Measurements from ENCODE around the gene ZNF391. TPM values are rescaled to one million over a fixed set of nuclear protein-coding genes. Genes with fewer than 3 reads are reported as not detected.

The ZNF391 gene
- total RNA-seq, 1 donor from 2014 or later: 7.2 TPM

- Histone ChIP-seq H3K4me2 (ENCODE audit: low read length) (no peak overlapping the region), H3K4me1 (ENCODE audit: insufficient read depth, low read length) (no peaks in the 10 kb centered on the region), H2AFZ (ENCODE audit: low read depth, low read length) (no peak overlapping the region), H3K27me3 (ENCODE audit: insufficient read depth, low read length) (no peaks in the 10 kb centered on the region), H3K4me3 (ENCODE audit: insufficient read depth, low read depth, low read length) (no peak overlapping the region), H3K9ac (ENCODE audit: low read length) (no peak overlapping the region), H3K27ac (ENCODE audit: low read depth, low read length) (no peak overlapping the region), H3K36me3 (ENCODE audit: insufficient read depth, low read length) (no peaks in the 10 kb centered on the region), H3K9me3 (ENCODE audit: insufficient read depth, low read depth, low read length) (no peaks in the 10 kb centered on the region), H3K79me2 (ENCODE audit: insufficient read depth, low read length) (no peaks in the 10 kb centered on the region), H4K20me1 (ENCODE audit: insufficient read depth, low read length) (no peaks in the 10 kb centered on the region)
- Mint-ChIP-seq H3K4me1 (ENCODE audit: low read depth, unreplicated experiment) (no peaks in the 10 kb centered on the region), H3K4me3 (ENCODE audit: unreplicated experiment) (no peak overlapping the region), H3K27me3 (ENCODE audit: low read depth, unreplicated experiment) (no peaks in the 10 kb centered on the region), H3K27ac (ENCODE audit: unreplicated experiment) (no peak overlapping the region), H3K36me3 (ENCODE audit: low read depth, unreplicated experiment) (no peaks in the 10 kb centered on the region), H3K9me3 (ENCODE audit: unreplicated experiment) (peaks cover 19% of the 10 kb centered on the region)
- no peak for DNase-seq (ENCODE audit: low read depth)
- FAIRE-seq: no peak
- TF ChIP-seq EZH2 (IDR thresholded peaks at IDR 0.05; ENCODE audit: insufficient read depth, low read length) (no peak), CTCF (IDR thresholded peaks at IDR 0.05; ENCODE audit: insufficient read depth, low read depth, low read length) (no peak)
These were observed 50.8 kb downstream of the ZNF391 start for GRCh38 chr6:27439371-27439770.

- no peaks in the 10 kb centered on the region for H3K36me3 Mint-ChIP-seq (ENCODE audit: low read depth, unreplicated experiment)
- no peak overlapping the region for H3K4me3 Mint-ChIP-seq (ENCODE audit: unreplicated experiment)
- H2AFZ ChIP-seq (ENCODE audit: low read depth, low read length): no peak overlapping the region
- FAIRE-seq: no peak
- H3K9me3 Mint-ChIP-seq (ENCODE audit: unreplicated experiment): peaks cover 27% of the 10 kb centered on the region
- H3K79me2 ChIP-seq (ENCODE audit: insufficient read depth, low read length): no peaks in the 10 kb centered on the region
- H3K36me3 ChIP-seq (ENCODE audit: insufficient read depth, low read length): no peaks in the 10 kb centered on the region
- H3K27ac ChIP-seq (ENCODE audit: low read depth, low read length): no peak overlapping the region
- no peak overlapping the region for H3K27ac Mint-ChIP-seq (ENCODE audit: unreplicated experiment)
- TF ChIP-seq EZH2 (IDR thresholded peaks at IDR 0.05; ENCODE audit: insufficient read depth, low read length) (no peak), CTCF (IDR thresholded peaks at IDR 0.05; ENCODE audit: insufficient read depth, low read depth, low read length) (no peak)
- no peaks in the 10 kb centered on the region for H3K27me3 Mint-ChIP-seq (ENCODE audit: low read depth, unreplicated experiment)
- DNase-seq (ENCODE audit: low read depth): peak; percentile 6
- peaks cover 2% of the 10 kb centered on the region for H3K9me3 ChIP-seq (ENCODE audit: insufficient read depth, low read depth, low read length)
- H3K27me3 ChIP-seq (ENCODE audit: insufficient read depth, low read length): no peaks in the 10 kb centered on the region
- H3K4me2 ChIP-seq (ENCODE audit: low read length): no peak overlapping the region
- no peaks in the 10 kb centered on the region for H4K20me1 ChIP-seq (ENCODE audit: insufficient read depth, low read length)
- no peak overlapping the region for H3K9ac ChIP-seq (ENCODE audit: low read length)
- H3K4me1 ChIP-seq (ENCODE audit: insufficient read depth, low read length): no peaks in the 10 kb centered on the region
- H3K4me1 Mint-ChIP-seq (ENCODE audit: low read depth, unreplicated experiment): no peaks in the 10 kb centered on the region
- H3K4me3 ChIP-seq (ENCODE audit: insufficient read depth, low read depth, low read length): no peak overlapping the region
These were observed 52.4 kb downstream of the ZNF391 start for GRCh38 chr6:27441001-27441400.

- Mint-ChIP-seq H3K27me3 (ENCODE audit: low read depth, unreplicated experiment) (no peaks in the 10 kb centered on the region), H3K36me3 (ENCODE audit: low read depth, unreplicated experiment) (peaks cover 6% of the 10 kb centered on the region), H3K4me3 (ENCODE audit: unreplicated experiment) (no peak overlapping the region), H3K27ac (ENCODE audit: unreplicated experiment) (no peak overlapping the region), H3K4me1 (ENCODE audit: low read depth, unreplicated experiment) (no peaks in the 10 kb centered on the region), H3K9me3 (ENCODE audit: unreplicated experiment) (peaks cover 34% of the 10 kb centered on the region)
- H3K79me2 ChIP-seq (ENCODE audit: insufficient read depth, low read length): no peaks in the 10 kb centered on the region
- H3K9ac ChIP-seq (ENCODE audit: low read length): no peak overlapping the region
- no peaks in the 10 kb centered on the region for H4K20me1 ChIP-seq (ENCODE audit: insufficient read depth, low read length)
- no peaks in the 10 kb centered on the region for H3K27me3 ChIP-seq (ENCODE audit: insufficient read depth, low read length)
- no peak overlapping the region for H3K4me3 ChIP-seq (ENCODE audit: insufficient read depth, low read depth, low read length)
- H3K4me2 ChIP-seq (ENCODE audit: low read length): no peak overlapping the region
- H2AFZ ChIP-seq (ENCODE audit: low read depth, low read length): no peak overlapping the region
- peaks cover 11% of the 10 kb centered on the region for H3K9me3 ChIP-seq (ENCODE audit: insufficient read depth, low read depth, low read length)
- no peak overlapping the region for H3K27ac ChIP-seq (ENCODE audit: low read depth, low read length)
- DNase-seq (ENCODE audit: low read depth) (no peak), FAIRE-seq (no peak)
- H3K36me3 ChIP-seq (ENCODE audit: insufficient read depth, low read length): no peaks in the 10 kb centered on the region
- TF ChIP-seq EZH2 (IDR thresholded peaks at IDR 0.05; ENCODE audit: insufficient read depth, low read length) (no peak), CTCF (IDR thresholded peaks at IDR 0.05; ENCODE audit: insufficient read depth, low read depth, low read length) (no peak)
- H3K4me1 ChIP-seq (ENCODE audit: insufficient read depth, low read length): no peaks in the 10 kb centered on the region
These were observed 54.4 kb downstream of the ZNF391 start for GRCh38 chr6:27442932-27443331.

All from astrocyte (in vitro differentiated cells and primary cell).